ENCODE measurements around the gene FAM9A.
"Not testable (repeated sequence)": the region's sequence is repeated elsewhere in the genome, so short reads cannot be mapped to it uniquely, and the experiment has no call there.

Gene FAM9A

GRCh38 chrX:8757609-8758389, 43.4 kb downstream of the FAM9A start:
- not testable (repeated sequence) for H4K8ac ChIP-seq (ENCODE audit: low read length); H3K14ac ChIP-seq (ENCODE audit: low read length in 2 of 2); H3K18ac ChIP-seq (ENCODE audit: low read depth in 1 of 2, low read length in 2 of 2); H3K9ac ChIP-seq (ENCODE audit: low read length); H3K79me1 ChIP-seq (replicated peaks; ENCODE audit: low read length, poor library complexity, severe bottlenecking); H3K4me1 ChIP-seq (ENCODE audit: control insufficient read depth, insufficient read depth, low read depth, low read length); H3K4ac ChIP-seq (ENCODE audit: low read depth in 1 of 2, low read length in 2 of 2); H3K36me3 ChIP-seq (ENCODE audit: control insufficient read depth in 1 of 2, insufficient read depth in 2 of 2, low read depth in 1 of 2, low read length in 2 of 2); H2BK12ac ChIP-seq (ENCODE audit: low read length in 2 of 2); H2AFZ ChIP-seq (ENCODE audit: low read depth, low read length); H3K4me2 ChIP-seq (ENCODE audit: low read length, poor library complexity, severe bottlenecking); H3K9me3 ChIP-seq (ENCODE audit: control insufficient read depth, low read length); H4K91ac ChIP-seq (ENCODE audit: low read length); H3K27me3 ChIP-seq (ENCODE audit: control insufficient read depth in 1 of 2, insufficient read depth in 1 of 2, low read length in 2 of 2); H3K23ac ChIP-seq (ENCODE audit: low read length in 2 of 2); H2BK5ac ChIP-seq (ENCODE audit: low read depth, low read length, poor library complexity, severe bottlenecking); H2AK5ac ChIP-seq (ENCODE audit: low read length, severe bottlenecking); H2BK120ac ChIP-seq (ENCODE audit: low read depth, low read length); H3K4me3 ChIP-seq (ENCODE audit: insufficient read depth in 1 of 2, low read depth in 1 of 2, low read length in 2 of 2); H2BK15ac ChIP-seq (ENCODE audit: low read depth, poor library complexity, severe bottlenecking)
- WGBS: 100% methylated on average over 1 of the region's 7 CpGs
- peak overlapping the region; percentile 76 for H3K27ac ChIP-seq (ENCODE audit: low read length, poor library complexity, severe bottlenecking)
- peak; percentile 40 for DNase-seq

DNA sequence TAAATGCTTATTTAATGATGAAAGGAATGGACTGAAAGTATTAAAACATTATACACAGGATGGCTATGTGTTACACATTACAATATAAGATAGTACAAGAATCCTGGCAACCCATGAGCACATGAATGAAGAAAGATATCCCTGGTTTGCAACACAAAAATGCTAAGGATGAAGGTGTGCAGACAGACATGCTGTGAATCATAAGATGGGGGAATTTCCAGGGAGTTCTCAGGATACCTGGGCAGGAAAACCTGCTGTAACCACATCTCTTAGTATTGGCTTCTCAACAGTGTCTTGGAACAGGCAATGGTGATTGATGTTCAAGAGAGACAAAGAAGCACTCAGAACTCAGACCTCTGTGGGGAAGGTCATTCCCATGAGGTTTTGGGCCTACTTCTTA, 45.4 kb downstream of the FAM9A start:
- no peak overlapping the region for H2AFZ ChIP-seq (ENCODE audit: low read depth, low read length)
- H3K4me2 ChIP-seq (ENCODE audit: low read length, poor library complexity, severe bottlenecking): no peak overlapping the region
- H3K9me3 ChIP-seq (ENCODE audit: control insufficient read depth, low read length): no peaks in the 10 kb centered on the region
- no peaks in the 10 kb centered on the region for H3K79me1 ChIP-seq (replicated peaks; ENCODE audit: low read length, poor library complexity, severe bottlenecking)
- no peak overlapping the region for H3K27ac ChIP-seq (ENCODE audit: low read length, poor library complexity, severe bottlenecking)
- H3K4ac ChIP-seq (ENCODE audit: low read depth in 1 of 2, low read length in 2 of 2): no peak overlapping the region
- H3K14ac ChIP-seq (ENCODE audit: low read length in 2 of 2): no peak overlapping the region
- no peak overlapping the region for H3K9ac ChIP-seq (ENCODE audit: low read length)
- H2BK15ac ChIP-seq (ENCODE audit: low read depth, poor library complexity, severe bottlenecking): no peak overlapping the region
- H3K4me3 ChIP-seq (ENCODE audit: insufficient read depth in 1 of 2, low read depth in 1 of 2, low read length in 2 of 2): no peak overlapping the region
- H3K4me1 ChIP-seq (ENCODE audit: control insufficient read depth, insufficient read depth, low read depth, low read length): peaks cover 2% of the 10 kb centered on the region
- no peak overlapping the region for H2AK5ac ChIP-seq (ENCODE audit: low read length, severe bottlenecking)
- H3K18ac ChIP-seq (ENCODE audit: low read depth in 1 of 2, low read length in 2 of 2): no peak overlapping the region
- H4K8ac ChIP-seq (ENCODE audit: low read length): no peak overlapping the region
- H3K23ac ChIP-seq (ENCODE audit: low read length in 2 of 2): no peak overlapping the region
- H4K91ac ChIP-seq (ENCODE audit: low read length): no peak overlapping the region
- no peaks in the 10 kb centered on the region for H3K36me3 ChIP-seq (ENCODE audit: control insufficient read depth in 1 of 2, insufficient read depth in 2 of 2, low read depth in 1 of 2, low read length in 2 of 2)
- DNase-seq: no peak
- H3K27me3 ChIP-seq (ENCODE audit: control insufficient read depth in 1 of 2, insufficient read depth in 1 of 2, low read length in 2 of 2): no peaks in the 10 kb centered on the region
- H2BK5ac ChIP-seq (ENCODE audit: low read depth, low read length, poor library complexity, severe bottlenecking): no peak overlapping the region
- no peak overlapping the region for H2BK12ac ChIP-seq (ENCODE audit: low read length in 2 of 2)
- H2BK120ac ChIP-seq (ENCODE audit: low read depth, low read length): no peak overlapping the region

DNA sequence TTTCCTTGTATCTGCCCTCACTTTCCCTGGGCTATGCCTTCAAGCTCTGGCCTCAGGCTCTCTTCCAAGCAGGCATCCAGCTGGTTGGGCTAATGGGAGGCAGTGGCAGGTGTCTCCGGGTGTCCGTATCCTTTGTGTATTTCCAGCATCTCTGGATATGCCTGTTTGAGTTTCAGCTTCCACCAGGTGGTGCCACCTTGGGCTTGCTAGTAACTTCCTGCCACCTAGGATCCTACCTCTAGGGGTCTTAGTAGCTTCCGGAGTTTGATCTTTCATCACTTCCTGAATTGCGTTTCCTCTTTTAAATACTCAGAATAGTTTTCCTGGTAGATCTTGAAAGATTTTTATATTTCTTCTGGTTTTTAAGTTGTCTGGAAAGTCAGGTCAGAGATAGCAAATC, 46.1 kb downstream of the FAM9A start:
- Histone ChIP-seq H3K9me3 (ENCODE audit: control insufficient read depth, low read length) (no peaks in the 10 kb centered on the region), H3K18ac (ENCODE audit: low read depth in 1 of 2, low read length in 2 of 2) (no peak overlapping the region), H3K4me1 (ENCODE audit: control insufficient read depth, insufficient read depth, low read depth, low read length) (peaks cover 2% of the 10 kb centered on the region), H3K36me3 (ENCODE audit: control insufficient read depth in 1 of 2, insufficient read depth in 2 of 2, low read depth in 1 of 2, low read length in 2 of 2) (no peaks in the 10 kb centered on the region), H3K27me3 (ENCODE audit: control insufficient read depth in 1 of 2, insufficient read depth in 1 of 2, low read length in 2 of 2) (no peaks in the 10 kb centered on the region), H3K27ac (ENCODE audit: low read length, poor library complexity, severe bottlenecking) (no peak overlapping the region), H2AFZ (ENCODE audit: low read depth, low read length) (no peak overlapping the region), H2AK5ac (ENCODE audit: low read length, severe bottlenecking) (no peak overlapping the region), H3K79me1 (replicated peaks; ENCODE audit: low read length, poor library complexity, severe bottlenecking) (no peaks in the 10 kb centered on the region), H3K9ac (ENCODE audit: low read length) (no peak overlapping the region), H4K8ac (ENCODE audit: low read length) (no peak overlapping the region), H3K14ac (ENCODE audit: low read length in 2 of 2) (no peak overlapping the region), H4K91ac (ENCODE audit: low read length) (no peak overlapping the region), H3K4me2 (ENCODE audit: low read length, poor library complexity, severe bottlenecking) (no peak overlapping the region), H2BK120ac (ENCODE audit: low read depth, low read length) (no peak overlapping the region), H2BK12ac (ENCODE audit: low read length in 2 of 2) (no peak overlapping the region), H3K23ac (ENCODE audit: low read length in 2 of 2) (no peak overlapping the region), H2BK15ac (ENCODE audit: low read depth, poor library complexity, severe bottlenecking) (no peak overlapping the region), H3K4ac (ENCODE audit: low read depth in 1 of 2, low read length in 2 of 2) (no peak overlapping the region), H3K4me3 (ENCODE audit: insufficient read depth in 1 of 2, low read depth in 1 of 2, low read length in 2 of 2) (no peak overlapping the region), H2BK5ac (ENCODE audit: low read depth, low read length, poor library complexity, severe bottlenecking) (no peak overlapping the region)
- WGBS: 100% methylated on average over 2 of the region's 4 CpGs
- no peak for DNase-seq

GRCh38 chrX:8749697-8750096, 51.5 kb downstream of the FAM9A start:
- Histone ChIP-seq H3K4me1 (ENCODE audit: control insufficient read depth, insufficient read depth, low read depth, low read length) (no peaks in the 10 kb centered on the region), H3K4ac (ENCODE audit: low read depth in 1 of 2, low read length in 2 of 2) (no peak overlapping the region), H3K27me3 (ENCODE audit: control insufficient read depth in 1 of 2, insufficient read depth in 1 of 2, low read length in 2 of 2) (peaks cover 0 to 13% of the 10 kb centered on the region in 2 experiments), H4K91ac (ENCODE audit: low read length) (no peak overlapping the region), H3K36me3 (ENCODE audit: control insufficient read depth in 1 of 2, insufficient read depth in 2 of 2, low read depth in 1 of 2, low read length in 2 of 2) (no peaks in the 10 kb centered on the region), H2AK5ac (ENCODE audit: low read length, severe bottlenecking) (no peak overlapping the region), H3K4me2 (ENCODE audit: low read length, poor library complexity, severe bottlenecking) (no peak overlapping the region), H2BK12ac (ENCODE audit: low read length in 2 of 2) (no peak overlapping the region), H3K9ac (ENCODE audit: low read length) (no peak overlapping the region), H3K9me3 (ENCODE audit: control insufficient read depth, low read length) (no peaks in the 10 kb centered on the region), H4K8ac (ENCODE audit: low read length) (no peak overlapping the region), H3K27ac (ENCODE audit: low read length, poor library complexity, severe bottlenecking) (no peak overlapping the region), H3K18ac (ENCODE audit: low read depth in 1 of 2, low read length in 2 of 2) (no peak overlapping the region), H3K79me1 (replicated peaks; ENCODE audit: low read length, poor library complexity, severe bottlenecking) (no peaks in the 10 kb centered on the region), H2AFZ (ENCODE audit: low read depth, low read length) (no peak overlapping the region), H2BK120ac (ENCODE audit: low read depth, low read length) (no peak overlapping the region), H3K4me3 (ENCODE audit: insufficient read depth in 1 of 2, low read depth in 1 of 2, low read length in 2 of 2) (no peak overlapping the region), H2BK5ac (ENCODE audit: low read depth, low read length, poor library complexity, severe bottlenecking) (no peak overlapping the region), H2BK15ac (ENCODE audit: low read depth, poor library complexity, severe bottlenecking) (no peak overlapping the region), H3K14ac (ENCODE audit: low read length in 2 of 2) (no peak overlapping the region), H3K23ac (ENCODE audit: low read length in 2 of 2) (no peak overlapping the region)
- no peak for DNase-seq

Measured in mesenchymal stem cell (in vitro differentiated cells and primary cell).